Loucy (cell line): Measurements from ENCODE around the gene IFITM10.

Experiments
- H2AFZ ChIP-seq: fragments of 200-600 bp; sonication (generic); 2 replicates; pipeline ENCODE4 v1.6.0; 2016; ENCODE audit warnings: antibody characterized with exemption, mild to moderate bottlenecking, low read length, moderate library complexity
- H3F3A ChIP-seq: fragments of 200-600 bp; 2 replicates; pipeline ENCODE4 v1.6.0; 2016; ENCODE audit warnings: antibody characterized with exemption, low read depth, mild to moderate bottlenecking
- H3K27me3 ChIP-seq: fragments of 200-600 bp; sonication (generic); 2 replicates; pipeline ENCODE4 v1.6.1; 2014; ENCODE audit warnings: low read length, mild to moderate bottlenecking; ENCODE audit not compliant: insufficient read depth, poor library complexity, severe bottlenecking
- H3K36me3 ChIP-seq: fragments of 200-600 bp; sonication (generic); 2 replicates; pipeline ENCODE4 v1.6.1; 2016; ENCODE audit warnings: low read length; ENCODE audit not compliant: insufficient read depth
- H3K4me1 ChIP-seq: fragments of 200-600 bp; sonication (generic); 2 replicates; pipeline ENCODE4 v1.5.1; 2014; ENCODE audit warnings: low read length, mild to moderate bottlenecking; ENCODE audit not compliant: insufficient read depth, poor library complexity, severe bottlenecking
- H3K4me2 ChIP-seq: fragments of 200-600 bp; sonication (generic); 2 replicates; pipeline ENCODE4 v1.6.0; 2014; ENCODE audit warnings: antibody characterized with exemption, low read length, low read depth, mild to moderate bottlenecking; ENCODE audit not compliant: poor library complexity, severe bottlenecking
- H3K4me3 ChIP-seq: fragments of 200-600 bp; sonication (generic); 2 replicates; pipeline ENCODE4 v1.5.1; 2014; ENCODE audit warnings: low read length, mild to moderate bottlenecking, mixed read lengths; ENCODE audit not compliant: poor library complexity, severe bottlenecking
- H3K79me2 ChIP-seq: fragments of 200-600 bp; sonication (generic); 2 replicates; pipeline ENCODE4 v1.6.1; 2014; ENCODE audit warnings: low read length; ENCODE audit not compliant: insufficient read depth
- H3K9ac ChIP-seq: fragments of 200-600 bp; sonication (generic); 2 replicates; pipeline ENCODE4 v1.6.0; 2014; ENCODE audit warnings: mild to moderate bottlenecking, low read depth, low read length, moderate library complexity; ENCODE audit not compliant: poor library complexity, severe bottlenecking
- H3K9me2 ChIP-seq: fragments of 200-600 bp; sonication (generic); replicated peaks from 2 replicates; pipeline ENCODE4 v1.6.1; 2016; ENCODE audit warnings: low read depth, low read length, mixed read lengths
- H3K9me3 ChIP-seq: fragments of 200-600 bp; sonication (generic); 2 replicates; pipeline ENCODE4 v1.6.1; 2014; ENCODE audit warnings: mild to moderate bottlenecking, antibody characterized with exemption, low read length, low read depth; ENCODE audit not compliant: insufficient read depth
- H4K20me1 ChIP-seq: fragments of 200-600 bp; sonication (generic); 2 replicates; pipeline ENCODE4 v1.6.0; 2014; ENCODE audit warnings: antibody characterized with exemption, low read length, mild to moderate bottlenecking; ENCODE audit not compliant: insufficient read depth, poor library complexity, severe bottlenecking
- CTCF ChIP-seq: fragments of 200-600 bp; sonication (generic); conservative IDR thresholded peaks from 2 replicates; pipeline ENCODE4 v1.5.1; 2014; ENCODE audit warnings: mild to moderate bottlenecking, antibody characterized with exemption, low read length
- EZH2phosphoT487 ChIP-seq: fragments of 200-600 bp; IDR thresholded peaks from 2 replicates; pipeline ENCODE4 v1.6.1; 2018; ENCODE audit warnings: antibody characterized with exemption, mild to moderate bottlenecking, moderate library complexity, borderline replicate concordance

Gene IFITM10

GRCh38 chr11:1741741-1742140 lies 8.7 kb downstream of the IFITM10 start:
- Histone ChIP-seq H3K4me1 (no peaks in the 10 kb centered on the region), H3K4me3 (no peak overlapping the region), H3K9me2 (no peaks in the 10 kb centered on the region), H3F3A (no peaks in the 10 kb centered on the region), H3K9ac (no peak overlapping the region), H3K9me3 (no peaks in the 10 kb centered on the region; the same call in 1 of the 2 replicates), H3K4me2 (no peak overlapping the region), H2AFZ (no peak overlapping the region), H3K36me3 (no peaks in the 10 kb centered on the region; the same call in 1 of the 2 replicates), H4K20me1 (no peaks in the 10 kb centered on the region), H3K27me3 (no peaks in the 10 kb centered on the region), H3K79me2 (no peaks in the 10 kb centered on the region)
- TF ChIP-seq EZH2phosphoT487 = no peak
- no peak for TF ChIP-seq CTCF

DNA sequence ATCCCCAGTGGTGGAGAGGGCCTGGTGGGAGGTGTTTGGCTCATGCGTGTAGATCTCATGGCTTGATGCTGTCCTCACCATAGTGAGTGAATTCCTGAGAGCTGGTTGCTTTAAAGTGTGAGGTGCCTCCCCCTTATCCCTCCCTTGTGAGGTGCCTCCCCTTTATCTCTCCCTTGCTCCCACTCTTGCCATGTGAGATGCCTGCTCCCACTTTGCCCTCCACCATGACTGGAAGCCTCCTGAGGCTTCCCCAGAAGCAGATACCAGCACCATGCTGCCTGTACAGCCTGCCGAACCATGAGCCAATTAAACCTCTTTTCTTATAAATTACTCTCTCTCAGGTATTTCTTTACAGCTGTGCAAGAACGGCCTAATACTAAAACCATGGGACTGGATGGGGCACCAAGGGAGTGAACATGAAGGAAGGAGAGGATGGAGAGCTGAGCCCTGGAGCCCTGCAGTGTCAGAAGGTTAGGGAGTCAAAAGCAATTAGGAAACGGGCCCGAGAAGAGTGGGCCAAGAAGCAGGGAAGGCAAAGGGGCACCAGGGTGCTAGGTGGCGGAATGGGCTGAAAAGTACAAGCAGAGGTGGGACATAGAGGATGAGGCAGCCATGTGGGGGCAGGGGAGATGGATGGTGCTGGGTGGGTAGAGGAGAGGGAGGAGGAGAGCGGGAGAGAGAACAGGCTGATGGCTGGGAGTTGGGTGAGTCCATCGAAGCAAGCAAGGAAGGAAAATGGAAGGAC lies 9.4 kb downstream of the IFITM10 start:
- H3K9ac ChIP-seq = no peak overlapping the region
- H3K79me2 ChIP-seq = no peaks in the 10 kb centered on the region
- no peak overlapping the region for H3K4me3 ChIP-seq
- no peaks in the 10 kb centered on the region for H3K36me3 ChIP-seq
- peaks cover 6% of the 10 kb centered on the region; the same call in 1 of the 2 replicates for H3K9me3 ChIP-seq
- H3K4me1 ChIP-seq = no peaks in the 10 kb centered on the region
- no peak overlapping the region for H3K4me2 ChIP-seq
- H3K9me2 ChIP-seq = no peaks in the 10 kb centered on the region
- no peak for TF ChIP-seq EZH2phosphoT487
- no peak for TF ChIP-seq CTCF
- H4K20me1 ChIP-seq = no peaks in the 10 kb centered on the region
- no peaks in the 10 kb centered on the region for H3F3A ChIP-seq
- H2AFZ ChIP-seq = no peak overlapping the region
- H3K27me3 ChIP-seq = no peaks in the 10 kb centered on the region

DNA sequence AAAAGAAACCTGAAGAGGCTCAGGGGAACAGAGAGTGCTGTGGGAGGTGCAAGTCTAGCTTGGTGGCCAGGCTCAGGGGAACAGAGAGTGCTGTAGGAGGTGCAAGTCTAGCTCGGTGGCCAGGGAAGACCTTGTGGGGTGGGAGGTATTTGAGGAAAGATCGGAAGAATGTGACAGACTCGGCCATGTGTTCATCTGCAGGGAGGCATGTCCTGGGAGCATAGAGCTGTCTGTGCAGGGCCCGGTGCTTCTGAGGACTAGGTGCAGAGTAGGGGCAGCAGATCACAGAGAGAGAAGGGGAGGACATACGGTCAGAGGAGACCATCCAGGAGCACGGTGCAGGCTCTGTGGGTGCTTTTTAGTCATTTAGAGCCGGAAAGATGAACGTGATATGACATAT lies 10.8 kb downstream of the IFITM10 start:
- Histone ChIP-seq H3K9ac (no peak overlapping the region), H3K36me3 (no peaks in the 10 kb centered on the region), H2AFZ (no peak overlapping the region), H3K4me1 (peaks cover 3% of the 10 kb centered on the region), H3K4me2 (no peak overlapping the region), H3K9me2 (no peaks in the 10 kb centered on the region), H4K20me1 (no peaks in the 10 kb centered on the region), H3F3A (no peaks in the 10 kb centered on the region), H3K79me2 (no peaks in the 10 kb centered on the region), H3K27me3 (no peaks in the 10 kb centered on the region), H3K4me3 (no peak overlapping the region), H3K9me3 (peaks cover 6% of the 10 kb centered on the region; the same call in 1 of the 2 replicates)
- TF ChIP-seq CTCF (no peak), EZH2phosphoT487 (no peak)
